Measurements from ENCODE around the gene WDR73.
A peak's percentile ranks its signal among the peaks of the same experiment; 100 is the strongest.
"Not testable (repeated sequence)": the region's sequence is repeated elsewhere in the genome, so short reads cannot be mapped to it uniquely, and the experiment has no call there.

WDR73 gene

GRCh38 chr15:84656972-84657371, 2.9 kb upstream of the WDR73 start:
- DNase-seq: no peak

GRCh38 chr15:84654689-84655453, 788 bp upstream of the WDR73 start:
- peak; percentile 82 for DNase-seq

- DNase-seq: no peak
Measured at GRCh38 chr15:84653584-84653909, 536 bp downstream of the WDR73 start.

- no peak for DNase-seq
Measured at GRCh38 chr15:84649706-84650105, 4.4 kb downstream of the WDR73 start.

- no peak for DNase-seq
Measured at GRCh38 chr15:84648539-84648938, 5.5 kb downstream of the WDR73 start.

- no peak for DNase-seq
Measured at GRCh38 chr15:84647726-84648125, 6.4 kb downstream of the WDR73 start.

GRCh38 chr15:84645997-84646396, 8.1 kb downstream of the WDR73 start:
- DNase-seq: no peak

- DNase-seq: no peak
Measured at GRCh38 chr15:84645496-84645895, 8.6 kb downstream of the WDR73 start.

GRCh38 chr15:84643838-84644237, 10.2 kb downstream of the WDR73 start:
- no peak for DNase-seq

- not testable (repeated sequence) for DNase-seq
Measured at GRCh38 chr15:84642640-84643039, 11.4 kb downstream of the WDR73 start.

GRCh38 chr15:84641871-84642270, 12.2 kb downstream of the WDR73 start:
- DNase-seq: not testable (repeated sequence)

- DNase-seq: peak; percentile 39
Measured at GRCh38 chr15:84638103-84638502, 16.0 kb downstream of the WDR73 start.

GRCh38 chr15:84634228-84634837, 19.8 kb downstream of the WDR73 start:
- DNase-seq: peak; percentile 18

GRCh38 chr15:84633311-84634227, 20.5 kb downstream of the WDR73 start:
- peak; percentile 62 for DNase-seq

GRCh38 chr15:84631706-84632272, 22.3 kb downstream of the WDR73 start:
- no peak for DNase-seq

- DNase-seq: no peak
Measured at GRCh38 chr15:84629033-84629432, 25.1 kb downstream of the WDR73 start.

- no peak for DNase-seq
Measured at GRCh38 chr15:84625123-84625522, 29.0 kb downstream of the WDR73 start.

GRCh38 chr15:84624359-84624758, 29.7 kb downstream of the WDR73 start:
- no peak for DNase-seq

GRCh38 chr15:84621358-84621979, 32.6 kb downstream of the WDR73 start:
- no peak for DNase-seq

- DNase-seq: no peak
Measured at GRCh38 chr15:84620626-84621025, 33.5 kb downstream of the WDR73 start.

- DNase-seq: no peak
Measured at GRCh38 chr15:84616235-84616634, 37.8 kb downstream of the WDR73 start.

- DNase-seq: no peak
Measured at GRCh38 chr15:84611631-84612030, 42.5 kb downstream of the WDR73 start.

Data from CD4-positive, alpha-beta T cell treated with Interleukin-17A for 1 hour (primary cell).